Measurements from ENCODE around the gene KCNIP4. TPM values are rescaled to one million over a fixed set of nuclear protein-coding genes. Genes with fewer than 3 reads are reported as not detected.

The KCNIP4 gene
- total and polyA plus RNA-seq, 9 of the 15 experiments (the other 6 are each of a cell fraction or from before 2014, with no cell fraction given) = 0.25 to 0.41 TPM; not detected in 7

DNA sequence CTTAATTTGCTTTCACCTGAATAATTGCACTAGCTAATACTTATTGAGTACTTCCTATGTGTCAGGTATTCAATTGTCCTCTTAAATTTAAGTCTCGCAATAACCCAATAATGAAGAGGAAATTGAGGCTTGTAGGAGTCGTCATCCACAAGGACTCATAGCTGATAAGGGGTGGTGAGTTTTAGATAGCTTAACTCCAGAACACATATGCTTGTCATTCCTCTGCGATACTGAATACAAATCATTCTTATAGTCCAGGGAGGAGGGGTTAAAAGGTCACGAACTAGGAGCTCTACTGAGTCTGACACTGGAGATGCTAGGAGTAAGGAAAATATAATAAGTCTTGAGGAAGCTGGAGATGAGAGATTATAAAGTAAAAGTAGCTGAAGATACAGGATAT is 1249.8 kb downstream of the KCNIP4 start (continued):
- TF ChIP-seq ZNF395 (CRISPR knock-in tag; IDR thresholded peaks at IDR 0.05) = no peak
- peak; percentile 46; the same call in 1 of the 2 replicates for TF ChIP-seq JUND (IDR thresholded peaks at IDR 0.05; ENCODE audit: borderline replicate concordance, low read depth, low read length)
- TF ChIP-seq JUND (tag; IDR thresholded peaks at IDR 0.05; ENCODE audit: borderline replicate concordance, low read depth, low read length) = peak; percentile 61; the same call in 1 of the 3 replicates
- no peak for TF ChIP-seq ZNF655 (CRISPR knock-in tag; IDR thresholded peaks at IDR 0.05)
- TF ChIP-seq ZBTB40 (IDR thresholded peaks at IDR 0.05) = no peak
- TF ChIP-seq ZBTB40 (CRISPR knock-in tag; IDR thresholded peaks at IDR 0.05) = no peak
- peak; percentile 57 for TF ChIP-seq DACH1 (IDR thresholded peaks at IDR 0.05; ENCODE audit: partially characterized antibody)
- TF ChIP-seq CCNT2 (IDR thresholded peaks at IDR 0.05; ENCODE audit: borderline replicate concordance, extremely low read depth, insufficient read length, low read depth, low read length) = peak; percentile 89
- TF ChIP-seq STAG1 (CRISPR knock-in tag; IDR thresholded peaks at IDR 0.05; ENCODE audit: borderline replicate concordance) = no peak
- TF ChIP-seq NR2C1 (IDR thresholded peaks at IDR 0.05) = peak; percentile 70
- peak; percentile 67 for TF ChIP-seq NR2C1 (tag; IDR thresholded peaks at IDR 0.05)
- TF ChIP-seq SAFB (IDR thresholded peaks at IDR 0.05; ENCODE audit: borderline replicate concordance, low read depth, low read length) = no peak
- TF ChIP-seq, protein P1, sequence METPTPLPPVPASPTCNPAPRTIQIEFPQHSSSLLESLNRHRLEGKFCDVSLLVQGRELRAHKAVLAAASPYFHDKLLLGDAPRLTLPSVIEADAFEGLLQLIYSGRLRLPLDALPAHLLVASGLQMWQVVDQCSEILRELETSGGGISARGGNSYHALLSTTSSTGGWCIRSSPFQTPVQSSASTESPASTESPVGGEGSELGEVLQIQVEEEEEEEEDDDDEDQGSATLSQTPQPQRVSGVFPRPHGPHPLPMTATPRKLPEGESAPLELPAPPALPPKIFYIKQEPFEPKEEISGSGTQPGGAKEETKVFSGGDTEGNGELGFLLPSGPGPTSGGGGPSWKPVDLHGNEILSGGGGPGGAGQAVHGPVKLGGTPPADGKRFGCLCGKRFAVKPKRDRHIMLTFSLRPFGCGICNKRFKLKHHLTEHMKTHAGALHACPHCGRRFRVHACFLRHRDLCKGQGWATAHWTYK (CRISPR knock-in tag; IDR thresholded peaks at IDR 0.05) = 0 out of 2 replicates have a peak, but pooled peaks have one; percentile 46
